HFFc6 (cell line): Measurements from ENCODE around the gene EIF2B4. TPM values are rescaled to one million over a fixed set of nuclear protein-coding genes. Genes with fewer than 3 reads are reported as not detected.

ENCODE experiments used
- DNase-seq: peaks from one replicate; pipeline ENCODE4 v3.0.0-alpha.2; 2018
- H3K27ac Mint-ChIP-seq: 2 replicates; pipeline ENCODE4 v1.8.0; 2020; ENCODE audit warnings: mild to moderate bottlenecking, mixed read lengths
- H3K27me3 Mint-ChIP-seq: 2 replicates; pipeline ENCODE4 v1.8.0; 2021; ENCODE audit warnings: mild to moderate bottlenecking, moderate library complexity, mixed read lengths; ENCODE audit not compliant: insufficient read depth
- H3K36me3 Mint-ChIP-seq: 2 replicates; pipeline ENCODE4 v1.8.0; 2021; ENCODE audit warnings: low read depth, mixed read lengths
- H3K4me1 Mint-ChIP-seq: 2 replicates; pipeline ENCODE4 v1.8.0; 2020; ENCODE audit warnings: low read depth, mixed read lengths
- H3K4me3 Mint-ChIP-seq: 2 replicates; pipeline ENCODE4 v1.8.0; 2020; ENCODE audit warnings: mild to moderate bottlenecking, moderate library complexity, mixed read lengths
- H3K9me3 Mint-ChIP-seq: 2 replicates; pipeline ENCODE4 v1.8.0; 2020; ENCODE audit warnings: mild to moderate bottlenecking, mixed read lengths
- long read RNA-seq: library from polyadenylated mRNA; unstranded; transcript quantifications from one replicate; pipeline ENCODE4 v2.0.0, GENCODE V29; 2019
- total RNA-seq, 6 experiments: library from RNA; stranded (reverse); fragmentation: NEBNext Ultra II Directional; extraction: Animal tissue kit (Norgen Biotek cat#: 25700); gene quantifications; 2 replicates in 1 of 6; 3 replicates in 5 of 6; pipeline ENCODE4 v1.2.3, GENCODE V29; 2021
- TF ChIP-seq, protein P1 (sequence below): fragments of 200-600 bp; sonication (generic); IDR thresholded peaks from 2 replicates; pipeline ENCODE4 v1.5.0; 2021; ENCODE audit warnings: antibody characterized with exemption, mild to moderate bottlenecking

The EIF2B4 gene
- total RNA-seq, result 10 to 100 TPM; 44.5 to 48.4 (median 45.8) TPM
- long read RNA-seq, transcript EIF2B4-205 (13 exons, 1,608 nt), result minor isoform, 15 of 62 reads
- long read RNA-seq, transcript EIF2B4-201 (13 exons, 1,792 nt), result major isoform, 35 of 62 reads
- long read RNA-seq, partial matches to known transcripts, result 4 of 62 reads
- long read RNA-seq, other reads (novel, unspliced or antisense), result 5 of 62 reads

DNA sequence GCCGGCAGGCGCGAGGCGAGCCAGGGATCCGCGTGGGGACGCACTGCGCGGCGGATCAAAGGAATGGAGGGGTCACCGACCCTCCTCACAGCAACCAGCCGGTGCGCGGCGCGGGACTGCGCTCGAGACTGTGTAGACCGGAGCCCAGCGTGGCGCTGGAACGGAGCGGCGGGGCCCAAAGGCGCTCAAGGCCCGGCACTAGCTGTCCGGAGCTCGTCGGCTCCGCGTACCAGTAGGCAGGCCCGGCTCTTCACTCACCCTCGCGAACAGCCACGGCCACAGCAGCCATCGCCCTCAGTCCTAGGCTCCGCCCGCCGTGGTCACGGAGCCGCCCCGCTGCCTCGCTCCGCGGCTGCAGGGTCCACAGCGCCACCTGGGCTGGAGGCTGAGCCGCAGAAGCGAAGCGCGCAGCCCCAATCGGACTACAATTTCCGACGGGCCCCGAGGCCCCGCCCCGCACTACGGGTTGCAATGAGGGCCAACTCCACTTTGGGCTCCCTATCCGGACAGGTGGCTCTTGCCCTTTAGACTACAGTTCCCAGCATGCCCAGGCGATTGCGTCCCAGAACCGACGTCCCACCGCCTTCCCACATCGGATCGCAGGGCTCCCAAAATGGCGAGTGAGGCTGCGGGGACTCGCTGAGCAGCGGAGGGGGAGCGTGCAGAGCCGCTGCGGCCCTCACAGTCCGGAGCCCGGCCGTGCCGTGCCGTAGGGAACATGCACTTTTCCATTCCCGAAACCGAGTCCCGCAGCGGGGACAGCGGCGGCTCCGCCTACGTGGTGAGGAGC lies at the start of gene EIF2B4, which contains the start of gene SNX17:
Gene EIF2B4, minus strand, starts transcription at position 313 of the 790 bp plus-strand sequence. Its CDS starts 24 bp downstream, at position 289.
Gene SNX17, plus strand, starts transcription at position 591 of the 790 bp plus-strand sequence. Its CDS starts 128 bp downstream, at position 719.
- peaks cover 31% of the 10 kb centered on the region for H3K4me1 Mint-ChIP-seq
- H3K27me3 Mint-ChIP-seq, result peaks cover 4% of the 10 kb centered on the region
- TF ChIP-seq, protein P1, sequence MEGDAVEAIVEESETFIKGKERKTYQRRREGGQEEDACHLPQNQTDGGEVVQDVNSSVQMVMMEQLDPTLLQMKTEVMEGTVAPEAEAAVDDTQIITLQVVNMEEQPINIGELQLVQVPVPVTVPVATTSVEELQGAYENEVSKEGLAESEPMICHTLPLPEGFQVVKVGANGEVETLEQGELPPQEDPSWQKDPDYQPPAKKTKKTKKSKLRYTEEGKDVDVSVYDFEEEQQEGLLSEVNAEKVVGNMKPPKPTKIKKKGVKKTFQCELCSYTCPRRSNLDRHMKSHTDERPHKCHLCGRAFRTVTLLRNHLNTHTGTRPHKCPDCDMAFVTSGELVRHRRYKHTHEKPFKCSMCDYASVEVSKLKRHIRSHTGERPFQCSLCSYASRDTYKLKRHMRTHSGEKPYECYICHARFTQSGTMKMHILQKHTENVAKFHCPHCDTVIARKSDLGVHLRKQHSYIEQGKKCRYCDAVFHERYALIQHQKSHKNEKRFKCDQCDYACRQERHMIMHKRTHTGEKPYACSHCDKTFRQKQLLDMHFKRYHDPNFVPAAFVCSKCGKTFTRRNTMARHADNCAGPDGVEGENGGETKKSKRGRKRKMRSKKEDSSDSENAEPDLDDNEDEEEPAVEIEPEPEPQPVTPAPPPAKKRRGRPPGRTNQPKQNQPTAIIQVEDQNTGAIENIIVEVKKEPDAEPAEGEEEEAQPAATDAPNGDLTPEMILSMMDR, result peak; percentile 87
- peak; percentile 99 for DNase-seq
- H3K36me3 Mint-ChIP-seq, result peaks cover 53% of the 10 kb centered on the region
- peak within 1 kb of the TSS; percentile 90 for H3K4me3 Mint-ChIP-seq
- peak within 1 kb of the TSS; percentile 94 for H3K27ac Mint-ChIP-seq
- no peaks in the 10 kb centered on the region for H3K9me3 Mint-ChIP-seq

DNA sequence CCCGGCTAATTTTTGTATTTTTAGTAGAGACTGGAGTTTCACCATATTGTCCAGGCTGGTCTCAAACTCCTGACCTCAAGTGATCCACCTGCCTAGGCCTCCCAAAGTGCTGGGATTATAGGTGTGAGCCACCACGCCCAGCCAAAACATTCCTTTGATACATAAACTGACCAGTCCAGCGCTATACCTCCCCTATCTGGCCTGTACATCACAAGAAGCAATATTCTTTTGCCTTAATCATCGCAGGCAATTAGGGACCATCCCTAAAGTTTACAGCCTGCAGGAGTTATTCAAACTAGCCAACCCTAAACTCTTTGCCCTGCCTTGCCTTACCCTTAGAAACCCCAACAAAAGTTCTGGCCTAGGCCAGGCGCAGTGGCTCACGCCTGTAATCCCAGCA lies 46.0 kb upstream of the EIF2B4 start:
- Mint-ChIP-seq H3K27me3 (no peaks in the 10 kb centered on the region; the same call in 1 of the 2 replicates), H3K4me3 (no peak overlapping the region), H3K36me3 (no peaks in the 10 kb centered on the region), H3K27ac (no peak overlapping the region), H3K4me1 (no peaks in the 10 kb centered on the region), H3K9me3 (no peaks in the 10 kb centered on the region; the same call in 1 of the 2 replicates)
- no peak for DNase-seq
- TF ChIP-seq, protein P1, result no peak

DNA sequence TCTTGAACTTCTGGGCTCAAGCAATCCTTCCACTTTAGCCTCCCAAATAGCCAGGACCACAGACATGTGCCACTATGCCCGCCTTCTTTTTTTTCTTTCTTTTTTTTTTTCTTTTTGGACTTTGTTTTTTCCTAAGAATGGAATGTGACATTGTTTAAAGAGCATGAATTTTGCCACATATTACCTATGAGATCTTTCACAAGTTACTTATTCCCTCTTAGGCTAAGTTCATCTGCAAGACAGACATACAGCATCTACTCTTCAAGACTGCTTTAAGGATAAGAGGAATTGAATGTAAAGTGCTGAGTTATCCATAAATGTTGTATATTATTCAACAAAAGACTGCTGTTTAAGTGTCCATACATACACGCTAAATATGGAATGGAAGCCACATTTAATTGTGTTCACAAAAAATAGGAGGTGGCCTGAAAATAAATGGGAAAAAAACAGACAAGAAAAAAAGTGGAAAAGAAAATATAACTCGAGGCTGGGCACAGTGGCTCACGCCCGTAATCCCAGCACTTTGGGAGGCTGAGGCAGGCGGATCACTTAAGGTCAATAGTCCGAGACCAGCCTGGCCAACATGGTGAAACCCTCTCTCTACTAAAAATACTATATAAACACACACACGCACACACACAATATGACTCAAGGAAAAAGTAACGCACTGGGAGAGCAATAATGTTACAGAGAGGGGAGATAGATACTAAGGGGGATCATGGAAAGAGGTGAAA lies 42.4 kb upstream of the EIF2B4 start:
- Mint-ChIP-seq H3K4me1 (peaks cover 16% of the 10 kb centered on the region), H3K27me3 (no peaks in the 10 kb centered on the region; the same call in 1 of the 2 replicates), H3K36me3 (peaks cover 5% of the 10 kb centered on the region), H3K27ac (no peak overlapping the region), H3K9me3 (peaks cover 4% of the 10 kb centered on the region), H3K4me3 (no peak overlapping the region)
- DNase-seq, result no peak
- TF ChIP-seq, protein P1, result no peak

DNA sequence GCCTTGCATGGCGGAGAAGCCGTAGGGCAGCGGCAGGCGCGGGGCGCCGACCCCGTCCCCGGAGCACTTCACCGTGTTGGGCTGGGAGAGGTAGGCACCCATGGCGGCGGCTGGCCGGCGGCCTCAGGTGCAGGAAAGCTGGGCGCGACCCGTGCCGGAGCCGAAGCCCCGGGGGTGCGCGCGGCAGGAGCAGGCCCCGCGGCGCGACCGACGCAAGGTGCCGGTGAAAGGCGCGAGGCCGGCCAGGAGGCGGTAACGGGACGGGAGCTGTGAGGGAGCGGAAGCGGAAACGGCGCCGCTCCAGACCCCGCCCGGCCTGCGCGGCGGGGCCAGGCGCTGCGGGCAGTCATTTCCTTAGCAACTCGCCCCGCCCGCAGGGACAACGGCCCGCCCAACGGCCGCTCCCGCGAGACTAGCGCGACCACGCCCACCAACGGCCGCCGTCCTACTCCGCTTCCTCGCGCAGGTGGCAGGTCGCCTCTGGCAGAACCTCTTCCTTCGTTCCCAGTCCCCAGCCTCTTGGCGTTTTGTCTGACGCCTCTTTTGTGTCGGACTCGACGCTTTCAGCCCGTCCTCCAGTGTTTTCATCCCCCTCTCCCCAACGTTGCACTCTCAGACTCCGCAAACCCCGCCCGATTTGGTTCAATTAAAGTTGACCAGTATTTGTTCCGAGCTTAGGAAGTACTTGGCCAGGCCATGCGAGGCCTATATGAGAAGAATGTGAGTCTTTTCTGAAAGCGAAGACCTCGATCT lies 39.4 kb upstream of the EIF2B4 start, which contains the start of gene PPM1G:
Gene PPM1G, minus strand, starts transcription at position 271 of the 753 bp plus-strand sequence. Its CDS starts 169 bp downstream, at position 102.
- peaks cover 4% of the 10 kb centered on the region for H3K9me3 Mint-ChIP-seq
- peak; percentile 87 for DNase-seq
- peaks cover 10% of the 10 kb centered on the region for H3K36me3 Mint-ChIP-seq
- H3K4me3 Mint-ChIP-seq, result peak within 1 kb of the TSS; percentile 90
- TF ChIP-seq, protein P1, result no peak; the same call in 1 of the 2 replicates
- peak within 1 kb of the TSS; percentile 89 for H3K27ac Mint-ChIP-seq
- no peaks in the 10 kb centered on the region; the same call in 1 of the 2 replicates for H3K27me3 Mint-ChIP-seq
- H3K4me1 Mint-ChIP-seq, result peaks cover 30% of the 10 kb centered on the region
